GM21515 (cell line): ENCODE results near the gene BIN2.
"Not testable (repeated sequence)": the region's sequence is repeated elsewhere in the genome, so short reads cannot be mapped to it uniquely, and the experiment has no call there.

Experiments
- ATAC-seq: cut with Tn5 transposase; IDR thresholded peaks from one replicate; pipeline ENCODE4 v1.9.1; 2021; ENCODE audit not compliant: unreplicated experiment

Gene BIN2

DNA sequence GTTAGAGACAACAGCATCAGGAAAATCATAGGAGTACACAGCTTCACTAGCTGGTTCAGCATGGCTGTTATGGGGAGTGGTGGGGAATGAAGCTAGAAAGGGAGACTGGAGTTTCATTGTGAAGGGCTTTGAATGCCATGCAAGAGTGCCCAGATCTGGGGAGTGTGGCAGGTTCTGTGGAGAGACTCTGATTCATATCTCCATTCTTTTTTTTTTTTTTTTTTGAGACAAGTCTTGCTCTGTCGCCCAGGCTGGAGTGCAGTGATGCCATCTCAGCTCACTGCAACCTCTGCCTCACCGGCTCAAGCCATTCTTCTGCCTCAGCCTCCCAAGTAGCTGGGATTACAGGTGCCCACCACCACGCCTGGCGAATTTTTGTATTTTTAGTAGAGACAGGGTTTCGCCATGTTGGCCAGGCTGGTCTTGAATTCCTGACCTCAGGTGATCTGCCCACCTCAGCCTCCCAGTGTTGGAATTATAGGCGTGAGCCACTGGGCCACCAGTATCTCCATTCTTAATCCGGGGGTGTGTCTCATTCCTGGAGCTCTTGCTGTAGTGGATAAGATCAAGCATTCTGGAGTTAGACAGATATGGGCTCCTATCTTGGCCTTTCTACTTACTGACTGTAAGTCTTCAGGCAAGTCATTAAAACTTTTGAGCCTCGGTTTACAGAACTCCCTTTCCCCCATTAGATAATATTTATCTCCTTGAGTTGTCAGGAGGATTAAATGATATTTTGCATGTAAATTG, 5.7 kb downstream of the BIN2 start:
- ATAC-seq: not testable (repeated sequence)

GRCh38 chr12:51311389-51311788, 12.6 kb downstream of the BIN2 start:
- ATAC-seq: no peak

DNA sequence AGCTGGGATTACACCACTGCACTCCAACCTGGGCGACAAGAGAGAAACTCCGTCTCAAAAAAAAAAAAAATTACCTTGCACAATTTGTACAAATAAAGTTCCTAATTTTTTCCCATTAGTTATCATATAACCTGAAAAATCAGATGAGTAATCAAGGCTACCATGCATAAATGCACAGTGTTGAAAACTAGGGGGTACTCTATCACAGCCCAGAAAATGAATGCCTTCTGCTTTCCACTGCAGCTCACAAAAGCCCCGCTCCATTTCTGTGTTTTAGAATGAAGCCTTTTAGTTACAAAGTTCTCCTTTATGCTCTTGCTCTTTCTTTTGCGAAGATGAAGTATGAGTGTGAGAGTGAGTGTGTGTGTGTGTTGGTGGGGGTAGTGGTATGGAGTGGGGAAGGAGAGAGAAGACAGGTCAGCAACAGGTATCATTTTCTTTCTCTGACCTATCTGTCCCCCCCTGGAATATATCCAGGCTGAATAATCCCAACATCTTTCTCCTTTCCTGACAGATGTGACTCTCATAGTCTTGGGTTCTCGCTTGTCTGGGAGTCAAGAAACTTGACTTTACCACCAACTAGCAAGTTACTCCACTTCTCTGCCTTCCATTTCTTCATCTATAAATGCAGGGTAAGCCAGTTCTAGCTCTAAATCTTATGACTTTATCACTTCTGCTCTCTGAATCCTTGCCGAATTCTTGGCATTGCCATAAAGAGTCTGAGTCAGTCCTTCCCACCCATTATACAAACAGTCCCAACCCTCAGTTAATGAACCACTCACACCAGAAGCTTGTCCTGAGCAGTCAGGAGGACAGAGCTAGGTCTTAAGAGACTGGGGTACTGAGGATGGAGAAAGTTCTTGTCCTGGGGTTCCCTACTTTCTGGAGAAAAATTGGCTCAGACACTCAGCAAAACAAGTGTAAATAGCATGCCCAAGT, 16.1 kb downstream of the BIN2 start:
- ATAC-seq: no peak

- no peak for ATAC-seq
These were observed 17.5 kb downstream of the BIN2 start for GRCh38 chr12:51306507-51306906.

DNA sequence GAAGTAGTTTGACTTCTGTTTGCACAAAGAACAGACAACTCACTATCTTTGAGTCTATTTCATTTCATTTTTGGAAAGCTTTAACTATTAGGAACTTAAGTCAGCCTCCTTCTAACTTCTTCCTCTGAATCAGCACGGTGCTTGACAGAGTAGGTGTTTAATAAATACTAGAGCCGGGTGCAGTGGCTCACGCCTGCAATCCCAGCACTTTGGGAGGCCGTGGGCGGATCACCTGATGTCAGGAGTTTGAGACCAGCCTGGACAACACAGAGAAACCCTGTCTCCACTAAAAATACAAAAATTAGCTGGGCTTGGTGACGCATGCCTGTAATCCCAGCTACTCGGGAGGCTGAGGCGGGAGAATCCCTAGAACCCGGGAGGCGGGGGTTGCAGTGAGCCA, 23.2 kb downstream of the BIN2 start:
- not testable (repeated sequence) for ATAC-seq

DNA sequence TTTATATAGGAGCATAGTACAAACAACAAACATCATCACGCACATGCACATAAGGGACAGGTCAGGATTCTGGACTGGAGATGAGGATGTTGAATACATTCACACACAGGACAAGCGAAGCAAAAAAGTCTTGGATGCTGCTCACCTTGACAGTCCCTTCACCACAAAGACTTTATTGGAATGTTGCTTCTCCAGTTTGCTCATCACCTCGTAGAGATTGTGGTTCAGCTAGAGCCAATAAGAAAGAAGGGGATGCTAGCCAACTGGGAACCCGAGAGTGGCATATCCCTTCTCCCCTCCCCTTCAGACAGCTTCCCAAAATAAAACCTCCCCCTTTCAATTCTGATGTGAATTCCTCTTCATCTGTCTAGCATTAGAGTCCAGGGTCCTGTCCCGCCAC, 28.3 kb downstream of the BIN2 start:
- no peak for ATAC-seq

- ATAC-seq: not testable (repeated sequence)
These were observed 29.9 kb downstream of the BIN2 start for GRCh38 chr12:51294097-51294496.

GRCh38 chr12:51293696-51294095, 30.3 kb downstream of the BIN2 start:
- no peak for ATAC-seq

DNA sequence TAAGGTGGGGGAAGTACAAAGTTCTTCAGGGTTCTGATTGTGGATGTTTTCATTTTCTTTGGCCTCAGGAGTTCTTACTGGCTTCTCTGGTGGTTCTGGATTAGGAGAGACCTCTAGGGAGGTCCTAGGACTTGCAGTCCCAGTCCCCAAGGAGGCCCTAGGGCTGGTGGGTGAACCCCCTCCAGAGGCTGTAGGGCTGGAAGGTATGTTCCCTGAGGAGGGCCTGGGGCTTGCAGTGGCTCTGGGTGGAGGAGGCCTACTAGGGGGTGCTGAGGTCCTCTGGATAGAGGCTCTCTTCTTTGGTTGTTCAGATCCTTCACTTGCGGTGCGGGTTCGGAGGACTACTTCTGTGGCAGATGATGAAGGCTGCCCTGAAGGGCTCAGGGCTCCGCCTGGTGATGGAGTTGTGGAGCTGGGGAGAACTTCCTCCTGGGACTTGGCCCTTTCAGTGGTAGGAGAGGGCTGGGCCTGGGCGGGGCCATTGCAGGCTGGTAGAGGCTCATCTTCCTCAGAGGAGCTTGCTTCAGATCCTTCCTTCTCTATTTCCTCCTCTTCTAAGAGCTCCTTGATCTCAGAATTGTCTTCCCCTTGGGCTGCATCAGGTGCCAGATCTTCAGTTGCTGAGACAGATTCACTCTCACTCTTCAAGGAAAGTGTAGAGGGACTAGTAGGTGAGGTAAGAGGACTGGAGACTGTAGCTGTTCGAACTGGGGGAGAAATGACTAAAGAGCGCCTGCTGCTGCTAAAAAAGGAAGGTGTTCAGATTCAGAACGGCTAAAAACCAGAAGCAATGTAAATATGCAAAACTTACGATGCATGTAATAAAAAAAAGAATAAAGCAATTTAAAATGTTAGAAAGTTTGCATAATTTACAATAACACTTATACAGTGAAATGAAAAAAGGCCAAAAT, 32.1 kb downstream of the BIN2 start:
- not testable (repeated sequence) for ATAC-seq

DNA sequence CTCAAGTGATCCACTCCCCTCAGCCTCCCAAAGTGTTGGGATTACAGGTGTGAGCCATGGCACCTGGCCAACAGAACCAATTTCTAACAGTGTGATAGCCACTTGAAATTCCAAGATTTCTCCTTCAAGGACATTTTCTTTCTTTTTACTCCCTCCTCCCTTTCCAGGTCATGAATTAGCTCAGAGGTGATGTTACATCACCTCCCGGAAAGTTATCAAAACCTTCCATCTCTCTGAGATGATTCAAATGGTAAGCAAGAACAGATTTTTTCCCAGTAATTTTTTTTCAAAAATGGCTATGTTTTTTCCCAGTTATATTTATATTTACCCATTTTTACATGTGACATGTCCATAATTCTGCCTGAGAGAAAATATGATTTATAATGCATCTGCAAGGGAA, 38.1 kb downstream of the BIN2 start:
- ATAC-seq: no peak

DNA sequence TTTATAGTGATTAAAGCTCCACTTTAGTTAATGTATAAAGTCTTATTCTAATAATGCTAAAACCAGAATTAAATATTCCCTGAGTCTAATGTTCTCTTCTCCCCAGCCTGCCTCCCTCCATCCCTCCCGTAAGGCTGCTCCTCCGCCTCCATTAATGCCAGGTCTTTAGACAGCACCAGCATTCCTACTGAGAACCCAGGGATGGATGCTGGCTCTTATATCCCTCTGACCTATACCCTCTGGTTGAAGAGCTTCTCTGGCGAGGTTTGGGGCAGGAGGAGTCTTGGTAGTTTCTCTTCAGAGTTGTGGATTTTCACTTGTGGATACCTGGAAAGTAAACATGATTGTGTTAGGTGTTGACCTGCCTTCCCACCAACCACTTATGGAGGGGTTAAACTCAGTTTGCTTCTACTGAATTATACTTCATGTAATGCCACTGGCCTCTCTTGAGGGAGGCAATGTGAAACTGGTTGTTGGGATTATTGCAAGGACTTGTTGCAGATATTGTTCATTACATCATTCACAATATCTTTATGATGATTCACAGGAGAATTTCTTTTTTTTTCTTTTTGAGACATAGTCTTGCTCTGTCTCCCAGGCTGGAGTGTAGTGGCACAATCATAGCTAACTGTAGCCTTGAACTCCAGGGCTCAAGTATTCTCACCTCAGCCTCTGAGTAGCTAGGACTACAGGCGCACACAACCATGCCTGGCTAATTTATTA, 42.6 kb downstream of the BIN2 start:
- ATAC-seq: no peak

DNA sequence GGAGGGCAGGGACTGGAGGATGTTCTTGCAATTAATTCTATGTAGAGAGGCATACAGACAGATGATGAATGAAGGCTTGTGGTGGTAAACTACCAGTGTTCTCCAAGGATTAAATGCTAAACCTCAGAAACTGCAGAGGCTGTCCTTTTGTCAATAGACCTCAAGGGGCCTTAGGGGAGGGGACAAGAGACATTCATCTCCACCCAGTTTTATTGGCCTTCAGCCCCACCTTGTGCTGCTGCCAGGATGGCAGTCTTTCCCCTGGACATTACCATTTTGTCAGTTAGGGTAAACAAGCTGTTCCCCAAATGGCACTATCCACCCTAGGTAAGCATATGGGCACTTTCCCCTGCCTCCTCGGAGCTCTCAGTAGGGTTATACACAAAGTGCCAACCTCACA, 48.9 kb downstream of the BIN2 start:
- ATAC-seq: no peak

DNA sequence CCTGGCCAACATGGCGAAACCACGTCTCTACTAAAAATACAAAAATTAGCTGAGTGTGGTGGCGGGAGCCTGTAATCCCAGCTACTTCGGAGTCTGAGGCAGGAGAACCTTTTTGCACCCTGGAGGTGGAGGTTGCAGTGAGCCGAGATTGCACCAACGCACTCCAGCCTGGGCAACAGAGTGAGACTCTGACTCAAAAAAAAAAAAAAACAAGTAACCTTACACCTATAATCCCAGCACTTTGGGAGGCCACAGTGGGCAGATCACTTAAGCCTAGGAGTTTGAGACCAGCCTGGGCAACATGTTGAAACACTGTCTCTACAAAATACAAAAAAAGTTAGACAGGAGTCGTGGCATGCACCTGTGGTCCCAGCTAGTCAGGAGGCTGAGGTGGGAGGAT, 51.2 kb downstream of the BIN2 start:
- not testable (repeated sequence) for ATAC-seq

DNA sequence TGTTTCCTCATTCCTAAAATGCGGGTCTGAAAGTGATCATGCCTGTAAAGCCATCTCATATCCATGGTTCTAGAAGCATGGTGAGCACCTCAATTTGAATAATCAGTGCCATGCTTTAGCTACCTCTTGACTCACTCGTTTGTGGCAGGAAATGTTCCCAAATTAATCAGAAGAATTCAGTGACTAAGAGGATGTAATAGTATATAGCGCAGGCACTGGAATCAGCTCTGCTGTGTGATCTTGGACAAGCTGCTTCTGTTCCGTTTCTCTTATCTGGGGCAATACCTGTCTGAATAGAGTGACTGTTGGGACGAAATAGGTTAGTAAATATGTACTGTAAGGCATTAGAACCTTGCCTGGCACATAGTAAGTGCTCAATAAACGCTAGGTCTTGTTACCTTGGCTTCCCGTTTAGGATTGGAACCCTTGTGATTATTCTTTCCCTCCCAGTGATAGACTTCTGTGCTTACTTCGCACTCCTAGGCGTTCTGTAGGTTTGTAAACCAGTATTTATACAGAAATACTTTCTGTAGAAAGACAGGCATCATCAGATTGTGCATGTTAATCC, 52.9 kb downstream of the BIN2 start:
- ATAC-seq: no peak

DNA sequence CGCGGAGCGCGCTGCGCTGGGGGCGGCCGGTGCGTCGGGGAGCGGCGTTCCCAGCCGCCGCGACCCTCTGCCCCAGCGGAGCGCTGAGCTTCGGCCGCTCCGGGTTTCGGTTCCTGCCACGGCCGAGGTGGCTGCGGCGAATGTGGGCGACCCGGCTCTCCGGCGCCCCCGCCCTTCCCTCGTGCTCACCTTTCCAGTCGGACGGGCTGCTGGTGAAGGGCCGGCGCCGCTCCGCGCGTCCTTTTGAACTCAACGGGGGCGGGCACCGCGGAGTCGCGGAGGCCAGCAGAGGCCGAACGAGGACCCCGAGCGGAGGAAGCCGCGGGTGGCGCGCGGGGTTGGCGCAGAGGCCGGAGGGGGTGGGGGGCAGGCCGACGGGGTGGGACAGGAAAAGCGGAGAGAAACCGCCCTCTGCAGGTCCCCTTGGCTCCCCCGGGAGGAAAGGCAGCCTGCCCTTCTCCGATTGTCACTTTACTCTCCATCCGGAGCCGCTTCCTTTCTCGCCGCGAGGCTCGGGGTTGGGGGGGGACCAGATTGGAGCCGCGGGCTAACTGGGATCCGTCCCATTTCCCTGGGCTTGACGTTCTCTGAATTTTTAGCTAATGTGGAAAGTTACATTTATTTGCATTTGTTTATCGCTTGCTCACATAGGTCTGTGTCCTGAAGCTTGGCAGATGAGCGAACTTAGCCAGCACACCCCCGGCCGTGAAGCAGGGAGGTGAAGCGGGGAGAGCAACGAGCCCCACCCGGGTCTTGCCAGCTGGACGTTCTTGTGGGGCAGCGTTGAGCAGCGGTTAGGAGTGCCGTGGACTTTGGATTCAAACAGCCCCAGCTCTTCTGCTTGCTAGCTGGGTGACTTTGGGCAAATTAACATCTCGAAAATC, 53.7 kb downstream of the BIN2 start, which contains the start of gene SMAGP:
Gene SMAGP (minus strand): TSS at position 349 of the 884 bp plus-strand sequence. CDS start 1,137 bp downstream, outside the sequence.
- peak; percentile 66 for ATAC-seq

DNA sequence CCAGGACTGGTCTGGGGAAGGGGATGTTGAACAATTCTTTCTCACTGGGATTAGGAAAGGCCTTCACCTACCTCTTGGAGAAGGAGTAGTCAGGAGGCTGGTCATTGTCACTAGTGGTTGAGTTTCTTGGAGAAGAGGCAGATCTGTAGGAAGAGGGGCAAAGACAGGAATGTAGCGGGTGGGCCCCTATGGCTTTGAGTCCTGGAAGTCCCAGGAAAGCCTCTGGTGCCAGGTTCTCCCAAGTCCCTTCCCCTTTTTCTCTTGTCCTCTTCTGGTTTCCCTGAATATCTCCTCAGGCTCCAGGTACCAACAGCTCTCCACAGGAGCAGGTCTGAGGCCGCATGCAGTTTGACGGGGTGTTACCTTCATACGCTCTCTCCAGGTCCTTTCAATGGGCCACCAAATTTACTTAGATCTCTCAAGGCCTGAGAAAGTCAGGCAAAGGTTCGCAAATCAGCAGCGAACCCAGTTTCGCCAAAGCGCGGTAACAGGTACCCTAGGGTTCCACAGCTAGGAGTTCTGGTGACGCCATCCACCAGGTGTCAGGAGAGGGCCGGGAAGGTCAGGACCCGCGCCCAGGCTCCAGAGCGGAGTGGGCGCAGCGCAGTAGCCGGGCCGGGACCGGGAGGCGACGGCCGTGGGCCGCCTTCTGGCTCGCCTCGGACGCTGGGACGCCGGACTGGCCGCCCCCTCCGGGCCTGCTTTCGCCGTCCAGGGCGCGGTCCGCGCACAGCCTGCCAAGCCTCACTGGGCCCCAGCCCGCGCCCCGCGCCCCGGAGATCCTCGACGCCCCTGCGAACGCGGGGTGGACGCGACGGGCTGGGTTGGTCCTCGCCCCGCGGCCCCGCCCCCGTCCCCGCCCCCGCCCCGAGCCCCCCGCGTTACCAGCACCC, 54.6 kb downstream of the BIN2 start:
- peak; percentile 25 for ATAC-seq

DNA sequence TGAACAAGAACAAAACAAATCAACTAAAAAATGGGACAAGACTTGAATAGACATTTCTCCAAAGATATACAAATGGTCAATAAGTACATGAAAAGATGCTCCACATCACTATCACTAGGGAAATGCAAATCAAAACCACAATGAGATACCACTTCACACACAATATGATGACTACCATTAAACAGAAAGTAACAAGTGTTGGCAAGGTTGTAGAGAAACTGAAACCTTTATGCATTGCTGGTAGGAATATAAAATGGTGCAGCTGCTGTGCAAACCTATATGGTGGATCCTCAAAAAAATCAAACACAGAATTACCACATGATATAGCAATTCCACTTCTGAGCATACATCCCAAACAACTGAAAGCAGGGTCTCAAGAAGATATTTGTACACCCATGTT, 59.0 kb downstream of the BIN2 start:
- no peak for ATAC-seq

GRCh38 chr12:51264297-51264696, 59.7 kb downstream of the BIN2 start:
- no peak for ATAC-seq
